GM18858 (cell line): ENCODE measurements around the gene WRAP53.

Experiments
- ATAC-seq: cut with Tn5 transposase; IDR thresholded peaks from one replicate; pipeline ENCODE4 v1.9.1; 2021; ENCODE audit not compliant: unreplicated experiment

Gene WRAP53

DNA sequence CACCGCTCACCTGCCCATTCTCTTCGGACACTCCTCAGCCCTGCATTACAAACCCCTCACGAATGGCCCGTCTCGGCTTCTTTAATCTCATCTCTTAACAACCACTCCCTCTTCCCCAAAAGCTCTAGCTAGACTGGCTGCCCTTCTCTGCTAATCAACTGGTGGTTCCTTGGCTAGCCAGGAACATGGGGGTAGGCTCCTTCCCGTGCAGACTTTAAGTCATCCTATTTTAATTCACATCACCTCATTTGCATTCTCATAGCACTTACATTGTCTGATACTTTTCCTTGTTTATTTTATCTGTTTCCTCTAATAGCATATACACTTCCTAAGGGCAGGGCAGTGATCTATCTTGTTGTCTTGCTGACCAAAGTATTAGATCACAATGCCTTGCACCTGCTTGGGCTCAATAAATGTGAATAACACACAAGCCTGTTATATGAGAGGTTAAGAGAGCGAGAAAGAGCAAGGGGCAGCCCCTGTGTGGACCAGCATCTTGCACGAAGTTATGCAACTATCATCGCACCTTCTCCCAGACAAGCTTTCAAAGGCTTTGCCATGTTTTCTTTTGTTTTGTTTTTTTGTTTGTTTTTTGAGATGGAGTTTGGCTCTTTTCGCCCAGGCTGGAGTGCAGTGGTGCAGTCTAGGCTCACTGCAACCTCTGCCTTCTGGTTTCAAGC is 10.7 kb upstream of the WRAP53 start:
- no peak for ATAC-seq

GRCh38 chr17:7684851-7685532 is 3.3 kb upstream of the WRAP53 start:
- ATAC-seq, result no peak

DNA sequence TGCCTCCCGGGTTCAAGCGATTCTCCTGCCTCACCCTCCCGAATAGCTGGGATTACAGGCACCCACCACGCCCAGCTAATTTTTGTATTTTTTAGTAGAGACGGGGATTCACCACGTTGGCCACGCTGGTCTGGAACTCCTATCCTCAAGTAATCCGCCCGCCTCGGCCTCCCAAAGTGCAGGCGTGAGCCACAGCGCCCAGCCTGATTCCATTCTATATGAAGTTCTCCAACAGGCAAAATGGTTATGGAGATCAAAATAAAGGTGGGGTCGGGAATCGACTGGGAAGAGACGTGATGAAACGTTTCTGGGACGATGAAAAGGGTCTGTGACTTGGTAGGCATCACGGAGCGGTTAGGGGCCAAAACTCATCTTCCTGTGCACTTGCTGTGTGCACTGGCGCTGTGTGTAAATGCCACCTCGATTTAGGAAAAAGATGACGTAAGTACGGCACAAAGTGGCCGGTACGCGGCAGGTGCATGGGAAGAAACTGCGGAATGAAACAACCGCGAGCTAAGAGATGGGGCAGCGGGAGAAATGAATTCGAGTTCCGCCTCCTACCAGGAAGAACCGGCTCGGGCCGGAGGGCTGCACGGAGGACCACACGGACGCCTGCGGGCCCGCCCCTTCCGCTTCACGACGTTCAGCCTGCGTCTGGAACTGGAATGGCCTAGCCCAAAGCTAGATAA is 2.6 kb upstream of the WRAP53 start:
- ATAC-seq, result peak; percentile 40

DNA sequence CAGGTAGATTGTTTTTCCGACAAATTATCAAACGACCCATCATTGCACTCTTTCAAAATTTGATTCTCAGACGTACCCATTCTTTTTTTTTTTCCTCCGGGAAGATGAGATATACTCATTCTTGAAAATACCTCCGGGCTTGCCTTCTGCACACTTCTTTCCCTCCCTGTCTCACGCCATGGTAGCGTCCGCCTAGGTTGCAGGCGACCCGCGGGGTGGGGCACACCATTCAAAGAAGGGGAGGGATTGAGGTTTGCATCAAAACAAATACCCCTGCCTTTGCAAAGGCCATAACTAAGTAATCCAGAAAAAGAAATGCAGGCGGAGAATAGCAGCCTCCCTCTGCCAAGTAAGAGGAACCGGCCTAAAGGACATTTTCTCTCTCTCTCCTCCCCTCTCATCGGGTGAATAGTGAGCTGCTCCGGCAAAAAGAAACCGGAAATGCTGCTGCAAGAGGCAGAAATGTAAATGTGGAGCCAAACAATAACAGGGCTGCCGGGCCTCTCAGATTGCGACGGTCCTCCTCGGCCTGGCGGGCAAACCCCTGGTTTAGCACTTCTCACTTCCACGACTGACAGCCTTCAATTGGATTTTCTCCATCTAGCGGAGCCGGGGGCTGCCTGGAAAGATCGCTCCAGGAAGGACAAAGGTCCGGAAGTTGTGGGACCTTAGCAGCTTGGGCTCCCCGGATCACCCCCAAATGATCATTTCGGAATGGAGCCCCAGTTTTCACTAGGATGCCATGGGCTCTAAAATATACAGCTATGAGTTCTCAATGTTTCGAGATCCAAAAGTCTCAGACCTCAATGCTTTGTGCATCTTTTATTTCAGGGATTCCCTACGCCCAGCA is 1.8 kb upstream of the WRAP53 start:
- peak; percentile 42 for ATAC-seq

- no peak for ATAC-seq
Measured at GRCh38 chr17:7687072-7687907, 987 bp upstream of the WRAP53 start, which contains the start of gene TP53. Gene TP53, minus strand, starts transcription at chr17:7687490. Its CDS starts 10,896 bp downstream, at chr17:7676594.

GRCh38 chr17:7688808-7689316 is 585 bp downstream of the WRAP53 start:
- no peak for ATAC-seq

- no peak for ATAC-seq
Measured at GRCh38 chr17:7695586-7695985, 7.3 kb downstream of the WRAP53 start.

DNA sequence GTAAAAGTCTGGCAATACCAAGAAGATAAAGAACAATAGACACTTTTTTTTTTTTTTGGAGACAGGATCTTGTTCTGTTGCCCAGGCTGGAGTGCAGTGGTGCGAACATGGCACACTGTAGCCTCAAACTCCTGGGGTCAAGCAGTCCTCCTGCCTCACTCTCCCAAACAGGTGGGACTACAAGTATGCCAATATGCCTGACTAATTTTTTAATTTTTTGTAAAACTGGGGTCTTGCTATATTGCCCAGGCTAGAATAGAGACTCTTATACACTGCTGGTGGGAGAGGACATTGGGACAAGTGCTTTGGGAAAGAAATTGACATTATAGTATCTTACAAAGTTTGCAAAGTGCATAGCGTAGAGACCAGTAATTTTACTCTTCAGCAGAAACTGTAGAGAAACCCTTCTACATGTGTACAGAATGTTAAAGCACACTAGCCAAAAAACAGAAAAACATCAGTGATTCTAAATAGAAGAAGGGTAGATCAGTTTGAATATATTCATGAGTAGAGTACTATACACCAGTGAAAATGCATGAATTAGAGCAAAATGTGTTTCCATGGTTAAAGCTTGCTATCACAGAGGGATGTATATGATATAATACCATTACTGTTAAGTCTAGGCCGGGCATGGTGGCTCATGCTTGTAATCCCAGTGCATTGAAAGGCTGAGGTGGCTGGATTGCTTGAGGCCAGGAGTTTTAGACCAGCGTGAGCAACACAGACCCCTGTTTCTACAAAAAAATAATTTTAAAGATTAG is 9.7 kb downstream of the WRAP53 start:
- ATAC-seq, result no peak

DNA sequence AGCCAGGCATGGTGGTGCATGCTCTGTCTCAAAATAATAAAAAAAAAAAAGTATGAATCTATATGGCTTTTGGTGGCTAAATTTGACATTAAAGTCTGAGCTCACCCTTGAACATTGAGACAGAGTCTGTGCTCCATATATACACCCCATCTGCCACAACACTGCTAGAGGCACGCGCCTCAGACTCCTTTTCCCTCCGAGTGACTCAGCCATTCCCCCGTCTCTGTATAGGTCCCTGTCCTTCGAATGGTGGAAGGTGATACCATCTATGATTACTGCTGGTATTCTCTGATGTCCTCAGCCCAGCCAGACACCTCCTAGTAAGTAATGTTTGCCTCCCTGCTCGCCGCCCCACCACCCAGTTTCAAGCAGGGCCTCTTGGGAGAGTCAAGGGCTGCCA is 12.2 kb downstream of the WRAP53 start:
- no peak for ATAC-seq

DNA sequence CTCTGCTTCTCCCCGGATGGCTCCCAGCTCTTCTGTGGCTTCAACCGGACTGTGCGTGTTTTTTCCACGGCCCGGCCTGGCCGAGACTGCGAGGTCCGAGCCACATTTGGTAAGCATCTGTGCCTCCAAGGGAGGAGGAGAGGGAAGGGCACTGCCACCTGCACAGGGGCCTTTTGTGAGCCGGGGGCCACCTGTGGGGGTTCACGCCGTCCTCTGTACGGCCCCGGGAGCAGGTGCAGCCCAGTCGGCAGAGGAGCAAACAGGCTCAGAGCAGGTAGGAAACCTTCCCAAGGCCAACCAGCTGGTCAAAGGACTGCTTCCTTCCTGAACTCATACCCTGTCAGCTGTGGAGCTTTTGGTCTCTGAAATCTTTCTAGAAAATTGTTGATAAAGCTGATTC is 13.4 kb downstream of the WRAP53 start:
- no peak for ATAC-seq

GRCh38 chr17:7702776-7703175 is 14.5 kb downstream of the WRAP53 start:
- no peak for ATAC-seq

DNA sequence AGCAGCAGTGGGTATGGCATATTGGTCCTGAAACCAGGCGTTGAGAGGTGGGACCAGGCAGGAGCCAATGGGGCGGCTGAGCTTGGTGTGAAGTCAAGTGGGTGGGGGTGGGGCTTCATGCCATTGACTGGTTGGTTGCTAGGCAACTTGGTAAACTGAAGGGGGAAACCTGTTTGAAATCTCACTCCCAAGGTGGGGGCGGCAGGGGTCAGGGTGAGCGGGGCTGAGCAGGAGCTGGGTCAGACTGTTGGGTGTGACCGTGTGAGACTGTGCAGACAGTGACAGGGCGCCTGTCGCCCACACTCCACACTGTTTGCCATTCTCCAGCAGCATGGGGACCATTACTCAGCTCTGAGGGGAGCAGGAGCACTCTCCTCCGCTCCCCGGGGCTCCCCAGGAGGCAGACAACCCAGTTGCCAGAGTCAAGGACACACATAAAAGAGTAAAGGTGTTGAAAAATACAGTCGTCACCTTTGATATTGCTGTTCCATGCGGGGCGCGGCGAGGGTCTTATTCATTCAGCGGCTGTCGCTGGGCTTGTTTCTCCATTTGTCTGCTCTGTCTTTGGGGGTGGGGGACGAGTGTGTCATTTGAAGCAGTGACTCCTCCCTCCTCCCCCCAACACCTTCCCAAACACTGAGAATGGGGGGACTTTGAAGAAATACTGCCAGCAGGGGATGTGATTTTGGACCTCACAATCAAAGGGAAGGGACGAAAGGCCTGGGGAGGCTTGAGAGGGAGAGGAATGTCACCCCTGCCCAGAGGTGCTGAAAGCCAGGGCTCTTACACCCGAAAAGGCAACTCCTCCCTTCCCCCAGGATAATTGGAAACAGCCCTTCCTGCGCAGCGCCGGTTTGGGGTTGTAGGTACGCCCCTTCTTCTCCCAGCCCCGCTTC is 15.6 kb downstream of the WRAP53 start:
- ATAC-seq, result no peak

- ATAC-seq, result no peak
Measured at GRCh38 chr17:7704601-7705268, 16.5 kb downstream of the WRAP53 start, which contains the start of gene EFNB3. Gene EFNB3, plus strand, starts transcription at chr17:7705202. Its CDS starts 397 bp downstream, at chr17:7705599.

- ATAC-seq, result no peak
Measured at GRCh38 chr17:7705269-7706255, 17.3 kb downstream of the WRAP53 start.

GRCh38 chr17:7706631-7707354 is 18.5 kb downstream of the WRAP53 start:
- ATAC-seq, result no peak

DNA sequence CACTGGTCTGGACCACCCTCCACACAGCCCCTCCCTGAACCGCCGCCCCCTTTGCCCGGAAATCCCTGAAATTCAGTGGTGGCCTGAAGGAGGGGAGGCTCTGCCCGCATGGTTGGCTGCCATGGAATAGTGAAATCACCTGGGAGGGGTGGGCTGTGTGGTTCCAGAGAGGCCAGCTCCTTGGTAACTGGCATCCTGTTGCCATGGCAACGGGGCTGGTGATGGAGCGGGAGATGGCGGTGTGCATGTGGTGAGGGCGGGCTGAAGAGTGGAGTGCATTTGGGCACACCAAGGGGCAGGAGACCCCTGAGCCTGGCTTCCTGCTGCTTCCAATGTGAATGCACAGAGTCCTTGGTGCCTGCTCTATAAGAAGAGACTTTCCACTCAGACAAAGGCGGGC is 19.2 kb downstream of the WRAP53 start:
- no peak for ATAC-seq
